Activated CD8-positive, alpha-beta memory T cell treated with anti-CD3 and anti-CD28 coated beads for 4 hours (primary cell): Measurements from ENCODE around the gene STARD10.
"Not testable (repeated sequence)": the region's sequence is repeated elsewhere in the genome, so short reads cannot be mapped to it uniquely, and the experiment has no call there.

ENCODE experiments used
- DNase-seq, 2 donors: peaks; one replicate each; pipeline ENCODE4 v3.0.0-alpha.2; 2020; ENCODE audit warnings: low read depth in 2 of 2

Gene STARD10

DNA sequence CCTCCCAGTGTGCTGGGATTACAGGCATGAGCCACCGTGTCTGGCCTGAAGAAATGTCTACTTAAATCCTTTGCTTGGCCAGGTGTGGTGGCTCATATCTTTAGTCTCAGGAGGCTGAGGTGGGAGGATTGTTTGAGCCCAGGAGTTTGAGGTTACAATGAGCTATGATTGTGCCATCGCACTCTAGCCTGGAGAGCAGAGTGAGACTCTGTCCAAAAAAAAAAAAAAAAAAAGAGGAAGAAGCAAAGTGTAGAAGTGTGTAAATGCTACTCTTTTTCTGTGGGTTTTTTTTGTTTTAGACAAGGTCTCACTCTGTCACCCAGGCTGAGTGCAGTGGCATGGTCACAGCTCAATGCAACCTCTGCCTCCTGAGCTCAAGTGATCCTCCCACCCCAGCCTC, 13.9 kb upstream of the STARD10 start:
- DNase-seq, result no peak

DNA sequence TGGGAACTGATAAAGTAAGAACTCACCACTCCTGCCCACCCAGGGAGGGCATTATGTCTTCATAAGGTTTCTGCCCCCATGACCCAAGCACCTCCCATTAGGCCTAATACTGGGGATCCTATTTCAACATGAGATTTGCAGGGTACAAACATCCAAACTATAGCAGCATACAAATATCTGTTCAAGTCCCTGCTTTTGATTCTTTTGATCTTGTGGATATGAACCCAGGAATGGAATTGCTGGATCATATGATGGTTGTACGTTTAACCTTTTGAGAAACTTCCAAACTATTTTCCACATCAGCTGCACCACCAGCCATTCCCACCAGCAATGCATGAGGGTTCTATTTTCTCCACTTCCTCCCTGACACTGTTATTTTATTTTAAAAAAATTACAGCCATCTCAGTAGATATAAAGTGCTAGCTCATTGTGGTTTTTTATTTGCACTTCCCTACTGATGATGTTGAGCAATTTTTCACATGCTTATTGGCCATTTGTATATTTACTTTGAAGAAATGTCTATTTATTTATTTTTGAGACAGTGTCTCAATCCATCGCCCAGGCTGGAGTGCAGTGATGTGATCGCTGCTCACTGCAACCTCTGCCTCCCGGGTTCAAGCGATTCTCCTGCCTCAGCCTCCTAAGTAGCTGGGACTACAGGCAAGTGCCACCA, 13.3 kb upstream of the STARD10 start:
- no peak for DNase-seq

DNA sequence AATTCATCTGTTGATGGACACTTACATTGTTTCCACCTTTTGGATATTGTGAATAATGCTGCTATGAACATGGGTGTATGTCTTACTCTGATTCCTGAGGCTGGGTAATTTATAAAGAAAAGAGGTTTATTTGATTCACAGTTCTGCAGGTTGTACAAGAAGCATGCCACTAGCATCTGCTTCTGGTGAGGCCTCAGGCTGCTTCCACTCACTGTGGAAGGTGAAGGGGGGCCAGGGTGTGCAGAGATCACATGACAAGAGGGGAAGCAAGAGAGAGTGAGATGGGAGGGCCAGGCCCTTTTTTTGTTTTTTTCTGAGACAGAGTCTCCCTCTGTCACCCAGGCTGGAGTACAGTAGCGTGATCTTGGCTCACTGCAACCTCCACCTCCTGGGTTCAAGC, 12.5 kb upstream of the STARD10 start:
- not testable (repeated sequence) for DNase-seq

DNA sequence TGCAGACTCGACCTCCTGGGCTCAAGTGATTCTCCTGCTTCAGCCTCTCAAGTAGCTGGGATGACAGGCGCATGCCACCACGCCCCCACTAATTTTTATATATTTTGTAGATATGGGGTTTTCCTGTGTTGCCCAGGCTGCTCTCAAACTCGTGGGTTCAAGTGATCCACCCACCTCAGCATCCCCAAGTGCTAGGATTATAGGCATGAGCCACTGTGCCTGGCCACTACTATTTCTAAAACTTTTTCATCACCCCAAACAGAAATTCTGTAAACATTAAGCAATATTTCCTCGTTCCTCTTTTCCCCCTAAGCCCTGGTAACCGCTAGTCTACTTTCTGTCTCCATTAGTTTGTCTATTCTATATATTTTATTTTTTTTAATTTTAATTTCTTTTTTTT, 11.4 kb upstream of the STARD10 start:
- DNase-seq, result no peak

DNA sequence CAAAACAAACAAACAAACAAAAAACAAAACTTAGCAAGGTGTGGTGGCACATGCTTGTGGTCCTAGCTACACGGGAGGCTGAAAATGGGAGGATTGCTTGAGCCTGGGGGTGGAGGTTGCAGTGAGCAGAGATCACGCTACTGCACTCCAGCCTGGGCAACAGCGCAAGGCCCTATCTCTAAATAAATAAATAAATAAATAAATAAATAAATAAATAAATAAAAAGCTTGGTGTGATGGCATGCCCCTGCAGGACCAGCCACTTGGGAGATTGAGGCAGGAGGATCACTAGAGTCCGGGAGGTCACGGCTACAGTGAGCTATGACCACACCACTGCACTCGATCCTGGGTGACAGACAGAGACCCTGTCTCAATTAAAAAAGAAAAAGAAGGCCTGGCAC, 9.0 kb upstream of the STARD10 start:
- DNase-seq, result no peak

DNA sequence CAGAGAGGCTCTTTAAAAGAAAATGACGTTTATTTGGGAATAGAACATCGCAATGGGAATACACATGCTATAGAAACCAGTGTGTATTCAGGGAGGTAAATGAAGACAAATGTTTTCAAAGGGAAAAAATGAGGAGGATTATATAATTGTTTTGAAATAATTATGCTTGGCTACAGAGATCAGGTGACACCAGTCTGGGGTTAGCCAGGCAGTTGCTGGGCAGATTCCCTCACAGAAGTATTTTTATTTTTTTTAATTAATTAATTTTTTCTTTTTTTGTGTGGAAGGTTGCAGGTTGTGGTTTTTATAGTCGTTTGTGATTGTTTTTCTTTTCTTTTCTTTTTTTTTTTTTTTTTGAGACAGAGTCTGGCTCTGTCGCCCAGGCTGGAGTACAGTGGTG, 5.6 kb upstream of the STARD10 start:
- DNase-seq, result no peak

DNA sequence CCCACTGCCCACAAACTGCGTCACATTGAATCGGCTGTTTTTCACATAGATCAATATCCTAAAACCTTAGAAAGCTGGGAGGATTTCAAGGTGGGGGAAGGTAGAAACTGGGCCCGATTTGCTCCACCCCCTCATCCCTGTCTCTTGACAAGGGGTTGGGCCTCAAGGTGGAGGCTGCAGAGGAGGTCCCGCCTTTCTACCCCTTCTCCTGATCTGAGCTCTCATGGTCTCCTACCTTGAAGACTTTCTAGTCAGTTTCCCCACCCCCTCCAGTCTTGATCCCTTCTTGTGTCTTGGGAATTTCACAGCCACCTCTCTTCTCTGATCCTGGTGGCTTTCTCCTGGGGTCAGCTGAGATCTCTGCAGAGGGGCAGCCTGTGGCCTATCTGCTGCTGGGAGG, 4.5 kb upstream of the STARD10 start:
- no peak for DNase-seq

DNA sequence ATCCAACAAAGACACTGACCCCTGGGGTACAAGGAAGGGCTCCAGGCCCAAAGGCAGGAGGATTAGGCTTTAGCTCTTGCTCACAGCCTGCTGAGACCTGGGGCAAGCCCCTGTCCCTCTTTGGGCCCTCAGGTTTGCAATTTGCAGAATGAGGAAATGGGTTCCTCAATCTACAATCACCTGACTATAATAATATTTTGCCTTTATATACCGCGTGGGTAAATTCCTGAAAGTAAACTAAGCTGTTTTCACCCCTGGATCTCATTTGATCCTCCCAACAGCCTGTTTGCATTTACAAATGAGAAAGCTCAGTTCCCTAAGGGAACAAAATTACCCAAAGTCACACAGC, 797 bp downstream of the STARD10 start:
- DNase-seq, result no peak

DNA sequence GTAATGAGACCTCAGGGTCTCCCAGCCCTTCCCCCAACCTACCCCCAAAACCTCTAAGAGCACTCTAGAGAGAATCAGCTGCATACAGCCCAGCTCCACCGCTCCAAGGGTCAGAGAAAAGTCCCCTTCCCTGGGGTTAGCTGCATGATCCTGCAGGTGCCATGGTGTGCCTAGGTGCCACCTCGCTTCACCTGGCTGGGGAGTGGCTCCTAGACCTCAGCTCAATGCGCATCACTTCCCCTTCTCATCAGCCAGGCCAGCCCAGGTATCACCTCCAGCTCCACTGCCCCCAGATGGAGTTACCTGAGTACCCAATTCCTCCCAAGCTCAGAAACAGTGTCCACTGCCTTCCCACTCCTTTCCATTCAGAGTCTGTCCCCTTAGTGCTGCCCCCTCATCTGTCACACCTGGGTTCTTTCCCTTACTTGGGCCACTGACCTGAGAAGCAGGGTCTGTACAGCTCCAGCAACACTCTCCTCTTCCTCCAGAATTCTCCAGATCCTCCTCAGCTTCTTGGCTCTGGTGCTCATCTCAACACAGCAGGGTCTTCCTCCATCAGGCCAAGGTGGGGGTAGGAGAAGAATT, 1.3 kb downstream of the STARD10 start:
- no peak for DNase-seq

DNA sequence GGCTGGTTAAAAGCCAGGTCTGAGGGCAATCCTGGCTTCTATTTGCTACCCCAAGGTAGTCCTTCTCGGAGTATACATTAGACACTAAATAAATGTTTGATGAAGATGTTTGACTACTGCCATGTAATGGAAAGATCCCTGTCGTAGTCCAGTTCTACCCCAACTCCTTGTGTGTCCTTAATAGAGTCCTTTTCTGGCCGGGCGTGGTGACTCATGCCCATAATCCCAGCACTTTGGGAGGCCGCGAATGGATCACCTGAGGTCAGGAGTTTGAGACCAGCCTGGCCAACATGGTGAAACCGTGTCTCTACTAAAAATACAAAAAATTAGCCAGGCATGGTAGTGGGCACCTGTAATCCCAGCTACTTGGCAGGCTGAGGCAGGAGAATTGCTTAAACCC, 2.6 kb downstream of the STARD10 start:
- DNase-seq, result not testable (repeated sequence)

DNA sequence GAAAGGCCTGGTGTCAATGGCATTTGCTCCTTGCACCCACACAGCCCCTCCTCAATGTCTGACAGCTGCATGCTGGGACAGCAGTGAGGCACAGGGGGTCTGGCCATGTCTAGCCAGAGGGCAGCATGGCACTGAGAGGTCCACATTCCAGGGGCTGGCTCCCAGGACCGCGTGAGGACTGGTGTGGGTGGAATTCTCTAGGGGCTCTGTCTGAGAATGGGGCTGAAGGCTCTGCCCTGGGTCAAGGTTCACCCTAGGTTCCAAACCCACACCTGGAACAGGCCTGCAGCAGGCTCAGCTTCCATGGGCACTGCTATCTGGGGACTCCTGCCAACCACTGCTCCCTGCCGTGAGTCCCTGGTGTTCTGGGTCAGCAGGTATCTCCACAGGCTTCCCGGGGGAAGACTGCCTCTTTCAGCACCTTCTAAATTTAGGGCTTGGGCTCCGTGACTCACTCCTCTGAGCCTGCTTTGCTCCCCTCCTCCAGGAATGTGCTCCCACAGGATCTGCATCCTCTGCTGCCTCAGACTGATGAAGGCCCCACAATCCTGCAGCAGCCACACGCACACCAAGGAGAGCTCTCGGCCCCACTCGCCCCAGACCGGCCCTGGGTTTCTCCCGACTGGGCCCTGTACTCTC, 4.2 kb downstream of the STARD10 start:
- no peak for DNase-seq

DNA sequence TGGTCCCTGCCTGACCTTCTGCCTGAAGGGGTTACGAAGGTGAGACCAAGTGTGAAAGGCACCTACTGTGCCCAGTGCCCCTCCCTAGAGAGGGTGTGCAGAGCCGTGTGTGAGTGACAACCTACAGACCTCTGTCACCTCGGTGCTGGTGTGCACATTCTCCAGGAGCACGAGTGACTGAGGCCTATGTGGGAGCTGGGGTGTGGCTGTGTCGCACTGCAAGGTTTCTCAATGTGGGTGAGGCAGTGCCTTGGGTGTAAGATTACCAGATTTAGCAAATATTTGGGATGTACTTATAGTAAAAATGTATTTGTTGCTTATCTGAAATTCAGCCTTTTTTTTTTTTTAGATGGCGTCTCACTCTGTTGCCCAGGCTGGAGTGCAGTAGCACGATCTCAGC, 5.6 kb downstream of the STARD10 start:
- no peak for DNase-seq

DNA sequence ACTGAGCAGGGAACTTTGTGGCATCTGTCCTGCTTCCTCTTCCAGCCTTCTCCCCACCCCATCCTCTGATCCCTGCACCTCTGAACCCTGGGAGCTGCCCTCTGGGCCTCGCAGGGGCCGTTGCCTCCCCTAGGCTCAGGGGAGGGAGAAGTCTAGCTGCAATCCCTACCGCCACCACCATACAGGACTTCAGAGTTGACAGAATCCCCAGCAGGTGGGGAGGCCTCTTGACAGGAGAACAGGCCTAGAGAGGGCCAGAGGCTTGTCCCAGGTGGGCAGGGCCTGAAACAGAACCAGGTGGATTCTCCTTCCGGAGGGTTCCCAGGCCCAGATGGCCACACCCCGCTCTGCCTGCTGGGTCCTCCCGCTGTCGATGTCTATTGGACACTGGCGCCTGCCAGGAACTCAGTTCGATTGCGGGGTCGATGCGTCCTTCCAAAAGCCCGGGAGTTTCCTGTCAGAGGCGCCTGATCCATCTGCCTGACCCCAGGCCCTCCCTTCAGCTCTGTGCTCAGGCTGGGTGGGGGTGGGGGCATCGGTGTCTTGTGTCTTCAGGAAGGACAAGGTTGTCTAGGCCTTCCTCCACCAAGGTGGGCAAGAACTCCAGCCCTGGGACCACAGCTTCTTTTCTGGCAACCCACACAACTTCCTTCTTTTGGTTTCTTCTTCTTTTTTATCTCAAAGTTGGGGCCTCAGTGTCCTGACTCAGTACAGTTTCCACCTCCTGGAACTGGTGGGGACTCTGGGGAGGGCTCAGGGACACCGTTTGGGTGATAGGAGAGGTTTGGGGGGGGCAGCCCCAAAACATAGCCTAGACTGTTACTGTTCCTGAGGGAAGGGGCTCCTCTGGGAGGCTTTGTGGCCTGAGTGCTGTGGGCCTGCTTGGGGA, 6.4 kb downstream of the STARD10 start:
- no peak for DNase-seq

DNA sequence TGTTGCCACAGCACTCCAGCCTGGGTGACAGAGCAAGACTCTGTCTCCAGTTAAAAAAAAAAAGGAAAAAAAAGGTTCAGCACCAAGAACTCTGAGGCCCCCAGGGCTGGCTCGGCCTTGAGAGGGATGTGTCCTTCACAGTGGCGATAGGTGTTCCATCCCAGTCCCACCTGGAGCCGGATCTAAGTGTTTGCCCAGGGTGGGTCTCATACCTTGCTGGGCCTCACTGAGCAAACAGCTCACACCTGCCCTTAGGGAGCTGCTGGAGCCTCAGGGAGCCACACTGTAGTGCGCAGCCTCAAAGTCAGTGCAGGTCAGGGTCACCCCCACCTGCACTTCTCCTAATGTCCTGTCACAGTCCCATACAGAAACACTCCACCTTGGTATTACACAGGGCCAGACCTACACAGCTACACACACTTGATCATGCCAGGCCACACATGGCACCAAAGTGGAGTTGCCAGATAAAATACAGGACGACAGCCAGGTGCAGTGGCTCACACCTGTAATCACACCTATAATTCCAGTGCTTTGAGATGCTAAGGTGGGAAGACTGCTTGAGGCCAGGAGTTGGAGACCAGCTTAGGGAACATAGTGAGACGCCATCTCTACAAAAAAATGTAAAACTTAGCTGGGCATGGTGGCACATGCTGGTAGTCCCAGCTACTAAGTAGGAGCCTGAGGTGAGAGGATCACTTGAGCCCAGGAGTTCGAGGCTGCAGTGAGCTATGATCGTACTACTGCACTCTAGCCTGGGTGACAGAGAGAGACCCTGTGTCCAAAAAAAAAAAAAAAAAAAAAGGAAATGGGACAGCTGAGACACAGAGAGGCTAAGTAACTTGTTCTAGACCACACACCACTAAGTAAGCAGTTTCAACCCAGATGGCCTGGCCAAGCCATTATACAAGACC, 7.3 kb downstream of the STARD10 start:
- no peak for DNase-seq

DNA sequence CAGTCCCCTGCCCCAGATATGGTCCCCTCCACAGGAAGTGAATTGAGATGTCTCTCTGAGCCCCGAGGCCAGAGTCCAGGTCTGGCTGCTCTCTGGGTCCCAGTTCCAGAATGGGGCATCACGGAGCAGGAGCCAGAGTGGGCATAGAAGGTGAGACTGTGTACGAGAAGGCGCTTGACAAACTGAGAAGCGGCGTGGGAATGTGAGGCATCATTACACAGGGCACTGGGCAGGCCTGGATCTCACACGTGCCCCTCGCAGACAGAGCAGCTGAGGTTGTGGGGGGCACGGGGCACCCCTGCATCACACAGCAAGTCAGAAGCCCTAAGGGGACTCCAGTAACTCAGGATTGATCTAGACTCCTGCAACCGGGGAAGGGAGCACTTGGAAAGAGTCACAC, 9.2 kb downstream of the STARD10 start:
- no peak for DNase-seq

DNA sequence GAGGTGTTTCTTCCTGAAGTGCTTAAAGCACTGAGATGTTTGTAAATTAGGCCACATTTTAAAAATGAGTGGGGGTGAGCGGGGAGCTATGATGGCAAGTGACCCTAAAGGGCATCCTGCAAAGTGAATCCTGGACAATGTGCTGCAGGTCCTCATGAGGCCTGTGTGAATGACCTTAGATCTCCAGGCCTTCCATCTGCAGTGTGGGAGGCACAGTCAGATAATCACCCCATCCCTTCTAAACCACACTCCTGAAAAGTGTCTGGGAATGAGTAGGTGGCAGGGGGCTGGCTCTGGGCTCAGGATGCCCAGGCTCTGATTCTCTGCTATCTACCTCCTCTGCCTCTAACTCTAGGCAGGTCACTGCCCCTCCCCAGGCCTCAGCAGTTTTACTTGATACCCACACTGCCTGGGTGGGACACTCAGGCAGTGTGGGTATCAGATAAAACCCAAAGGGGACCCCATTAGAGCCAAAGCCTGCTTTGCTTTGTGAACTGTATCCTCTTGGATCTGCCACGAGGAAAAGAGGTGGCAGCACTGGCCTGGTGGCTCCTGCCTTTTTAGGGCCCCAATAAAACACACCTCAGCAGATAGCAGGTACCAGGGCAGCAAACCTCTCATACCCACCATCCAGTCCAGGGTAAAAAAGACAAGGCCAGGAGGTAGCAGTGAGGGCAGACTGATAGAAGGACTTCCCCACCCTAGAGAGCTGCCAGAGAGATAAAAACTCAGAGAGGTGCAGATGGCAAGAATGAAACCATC, 10.5 kb downstream of the STARD10 start:
- no peak for DNase-seq

DNA sequence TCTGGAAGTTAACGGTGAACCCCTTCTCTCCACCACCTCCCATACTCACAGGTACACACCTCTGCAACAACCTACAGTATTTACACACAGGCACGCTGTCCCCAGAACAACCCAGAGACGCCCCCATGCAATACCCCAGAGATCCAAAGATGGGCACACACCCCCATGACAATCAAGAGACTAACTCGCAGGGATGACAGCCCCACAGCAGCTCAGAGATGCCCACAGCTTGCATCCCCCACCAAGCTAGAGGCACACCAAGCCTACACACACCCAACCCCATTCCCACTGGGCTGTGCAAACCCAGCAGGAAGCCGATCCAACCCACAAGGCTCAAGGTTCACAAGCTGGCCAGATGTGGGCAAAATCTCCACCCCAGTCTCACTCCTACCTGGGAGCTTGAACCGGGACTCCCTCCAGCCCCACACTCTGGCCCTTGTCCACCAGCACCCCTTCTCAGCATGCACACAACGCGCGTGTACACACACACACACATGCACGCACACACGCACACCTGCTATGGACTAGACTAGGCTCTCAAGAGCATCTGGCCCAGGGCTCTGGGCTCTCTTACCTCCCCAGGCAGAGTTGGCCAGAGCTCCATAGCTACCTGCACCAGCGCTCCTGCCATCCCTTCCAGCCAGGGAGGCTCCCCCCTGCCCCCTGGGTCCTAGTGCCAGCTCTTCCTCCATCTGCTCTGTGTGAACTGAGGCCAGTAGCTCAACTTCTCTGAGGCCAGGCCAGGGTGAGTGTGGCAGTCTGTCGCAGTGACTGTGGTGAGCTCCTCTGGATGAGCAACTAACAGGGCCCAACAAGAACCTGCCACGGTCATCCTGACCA, 11.5 kb downstream of the STARD10 start:
- no peak for DNase-seq

DNA sequence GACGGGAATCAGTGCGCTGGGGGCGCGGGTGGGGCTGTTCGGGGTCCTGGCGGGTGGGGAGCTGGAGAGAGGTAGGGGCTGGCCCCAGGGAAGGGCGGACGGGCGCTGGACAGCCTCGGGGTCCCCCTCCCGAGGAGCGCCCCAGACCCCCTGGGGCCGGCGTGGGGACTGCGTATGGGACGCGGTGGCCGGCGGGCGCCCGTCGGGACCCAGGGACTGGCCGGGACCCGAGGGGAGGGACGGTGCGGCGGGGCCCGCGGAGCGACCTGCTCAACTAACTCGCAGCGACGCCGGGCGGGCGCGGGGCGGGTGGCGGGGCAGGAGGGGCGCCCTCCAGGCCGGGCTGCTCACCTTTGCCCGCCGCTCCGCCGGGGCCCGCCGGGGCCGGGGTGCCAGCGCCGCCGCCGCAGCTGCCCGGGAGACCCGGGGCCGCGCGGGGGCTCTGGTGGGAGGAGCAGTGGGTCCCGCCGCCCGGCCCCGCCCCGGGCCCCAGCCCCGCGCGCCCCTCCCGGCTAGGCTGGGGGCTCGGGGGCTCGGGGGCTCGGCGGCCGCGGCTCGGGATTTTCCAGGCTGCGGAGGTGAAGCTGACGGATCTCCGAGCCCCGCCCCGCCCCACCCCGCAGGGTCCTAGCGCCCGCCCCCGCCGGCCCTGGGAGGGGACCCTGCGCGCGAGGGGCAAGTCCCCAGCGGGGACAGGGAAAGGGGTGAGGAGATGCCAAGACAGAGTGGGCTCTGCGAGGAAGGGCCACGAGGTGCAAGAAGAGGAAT, 12.3 kb downstream of the STARD10 start:
- DNase-seq, result peak; percentile 19 to 36

DNA sequence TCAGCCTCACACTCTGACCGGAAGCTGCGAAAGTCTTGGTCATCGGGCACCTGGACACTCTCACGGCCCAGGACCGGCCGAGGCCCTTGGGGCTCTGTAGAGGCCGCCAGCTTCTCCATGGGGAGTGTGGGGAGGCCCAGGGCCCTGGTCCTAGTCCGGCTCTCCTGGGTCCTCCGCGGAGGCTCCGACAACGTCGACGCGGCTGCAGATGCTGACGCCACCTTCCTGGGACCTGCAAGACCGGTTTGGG, 12.9 kb downstream of the STARD10 start:
- DNase-seq, result no peak
